GM12872 (cell line): ENCODE measurements around the gene WIPI1.

ENCODE experiments used
- TF ChIP-seq, protein P1 (sequence below): IDR thresholded peaks from 3 replicates; pipeline ENCODE4 v1.5.1; 2011; ENCODE audit warnings: low read depth, mild to moderate bottlenecking, low read length, moderate library complexity; ENCODE audit not compliant: insufficient read depth

Gene WIPI1

DNA sequence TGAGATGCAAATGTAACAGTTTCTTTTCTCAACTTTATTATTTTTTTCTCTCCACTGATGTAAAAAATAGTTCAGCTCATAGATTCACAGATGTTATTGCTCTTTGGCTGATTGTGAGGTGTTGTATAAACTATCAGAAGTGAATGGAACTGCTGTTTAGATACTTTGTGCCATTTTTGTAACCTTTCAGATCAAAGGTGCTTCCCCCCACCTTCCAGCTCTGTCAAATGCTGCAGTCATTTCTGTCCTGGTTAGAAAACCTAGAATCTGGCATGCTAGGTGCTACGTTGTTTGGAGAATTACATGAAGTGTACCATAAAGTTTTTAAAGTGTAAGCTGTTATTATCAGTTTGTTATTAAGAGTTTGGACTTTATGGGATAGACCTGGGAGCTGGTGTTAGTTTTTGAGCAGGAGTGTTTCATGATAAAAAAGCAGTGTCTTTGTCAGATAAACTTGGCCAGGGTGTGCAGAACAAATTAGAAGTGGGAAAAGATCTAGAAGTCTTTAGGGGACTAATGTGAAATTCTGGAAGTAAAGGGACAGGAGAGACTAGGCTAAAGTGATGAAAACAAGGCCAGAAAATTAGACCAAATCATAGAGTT is 1.8 kb upstream of the WIPI1 start:
- TF ChIP-seq, protein P1, sequence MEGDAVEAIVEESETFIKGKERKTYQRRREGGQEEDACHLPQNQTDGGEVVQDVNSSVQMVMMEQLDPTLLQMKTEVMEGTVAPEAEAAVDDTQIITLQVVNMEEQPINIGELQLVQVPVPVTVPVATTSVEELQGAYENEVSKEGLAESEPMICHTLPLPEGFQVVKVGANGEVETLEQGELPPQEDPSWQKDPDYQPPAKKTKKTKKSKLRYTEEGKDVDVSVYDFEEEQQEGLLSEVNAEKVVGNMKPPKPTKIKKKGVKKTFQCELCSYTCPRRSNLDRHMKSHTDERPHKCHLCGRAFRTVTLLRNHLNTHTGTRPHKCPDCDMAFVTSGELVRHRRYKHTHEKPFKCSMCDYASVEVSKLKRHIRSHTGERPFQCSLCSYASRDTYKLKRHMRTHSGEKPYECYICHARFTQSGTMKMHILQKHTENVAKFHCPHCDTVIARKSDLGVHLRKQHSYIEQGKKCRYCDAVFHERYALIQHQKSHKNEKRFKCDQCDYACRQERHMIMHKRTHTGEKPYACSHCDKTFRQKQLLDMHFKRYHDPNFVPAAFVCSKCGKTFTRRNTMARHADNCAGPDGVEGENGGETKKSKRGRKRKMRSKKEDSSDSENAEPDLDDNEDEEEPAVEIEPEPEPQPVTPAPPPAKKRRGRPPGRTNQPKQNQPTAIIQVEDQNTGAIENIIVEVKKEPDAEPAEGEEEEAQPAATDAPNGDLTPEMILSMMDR = no peak

DNA sequence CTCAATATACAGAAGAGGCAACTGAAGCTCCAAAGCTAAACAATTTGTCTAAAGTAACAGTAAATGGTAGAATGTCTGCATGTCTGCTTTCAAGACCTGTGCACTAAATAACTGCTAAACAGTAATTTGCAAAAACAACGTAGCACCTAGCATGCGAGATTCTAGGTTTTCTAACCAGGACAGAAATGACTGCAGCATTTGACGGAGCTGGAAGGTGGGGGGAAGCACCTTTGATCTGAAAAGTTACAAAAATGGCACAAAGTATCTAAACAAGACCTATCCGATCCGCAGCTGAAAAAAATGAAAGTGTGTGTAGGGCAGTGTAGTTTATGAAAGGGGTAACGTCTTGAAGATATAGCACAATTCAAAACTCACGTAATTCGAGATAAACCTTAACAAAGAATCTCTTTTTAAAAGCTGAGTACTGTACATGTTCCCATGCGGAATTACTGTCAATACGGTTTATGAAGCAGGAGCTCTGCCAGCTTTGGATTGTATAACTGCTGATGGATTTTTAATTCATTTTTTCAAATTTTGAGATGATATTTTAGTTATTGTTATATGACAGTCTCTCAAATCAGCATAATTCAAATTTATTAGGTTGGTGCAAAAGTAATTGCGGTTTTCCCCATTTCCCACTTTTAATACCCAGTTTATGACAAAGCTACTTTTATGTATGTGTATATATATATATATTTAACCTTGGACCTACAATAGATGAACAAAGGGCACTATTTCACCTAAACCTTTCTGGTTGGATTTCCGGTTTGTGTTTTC is 1.2 kb upstream of the WIPI1 start:
- TF ChIP-seq, protein P1 = no peak

DNA sequence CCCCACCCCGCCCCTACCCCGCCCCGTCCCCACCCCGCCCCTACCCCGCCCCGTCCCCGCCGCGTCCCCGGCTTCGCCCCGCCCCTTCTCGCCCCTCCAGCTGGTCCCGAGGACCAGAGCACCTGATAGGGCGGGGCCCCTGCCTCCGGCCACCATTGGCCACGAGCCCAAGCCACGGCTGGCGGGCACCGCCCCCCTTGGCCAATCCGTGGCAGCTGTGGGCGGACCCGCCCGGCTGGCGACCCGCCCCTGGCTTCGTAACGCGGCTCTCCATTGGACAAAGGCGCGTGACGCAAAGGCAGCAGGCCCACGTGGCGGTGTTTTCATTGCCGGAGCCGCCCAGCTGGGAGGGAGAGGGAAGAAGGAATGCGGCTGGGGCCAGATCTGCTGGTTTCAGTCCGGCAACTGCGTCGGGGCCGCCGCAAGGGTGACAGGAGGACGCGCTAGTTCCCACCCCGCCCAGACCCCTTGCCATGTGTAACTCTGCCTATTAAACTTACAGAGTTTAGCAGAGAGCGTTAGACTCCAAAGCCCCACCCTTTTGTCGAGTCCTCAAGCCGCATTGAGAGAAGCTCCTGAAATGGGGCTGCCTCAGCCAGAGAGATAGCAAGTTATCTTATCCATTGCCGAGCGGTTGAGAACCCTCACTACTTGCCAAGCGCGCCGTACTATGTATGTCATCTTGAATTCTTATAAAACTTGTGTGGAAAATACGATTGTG is 403 bp upstream of the WIPI1 start:
- TF ChIP-seq, protein P1 = no peak

DNA sequence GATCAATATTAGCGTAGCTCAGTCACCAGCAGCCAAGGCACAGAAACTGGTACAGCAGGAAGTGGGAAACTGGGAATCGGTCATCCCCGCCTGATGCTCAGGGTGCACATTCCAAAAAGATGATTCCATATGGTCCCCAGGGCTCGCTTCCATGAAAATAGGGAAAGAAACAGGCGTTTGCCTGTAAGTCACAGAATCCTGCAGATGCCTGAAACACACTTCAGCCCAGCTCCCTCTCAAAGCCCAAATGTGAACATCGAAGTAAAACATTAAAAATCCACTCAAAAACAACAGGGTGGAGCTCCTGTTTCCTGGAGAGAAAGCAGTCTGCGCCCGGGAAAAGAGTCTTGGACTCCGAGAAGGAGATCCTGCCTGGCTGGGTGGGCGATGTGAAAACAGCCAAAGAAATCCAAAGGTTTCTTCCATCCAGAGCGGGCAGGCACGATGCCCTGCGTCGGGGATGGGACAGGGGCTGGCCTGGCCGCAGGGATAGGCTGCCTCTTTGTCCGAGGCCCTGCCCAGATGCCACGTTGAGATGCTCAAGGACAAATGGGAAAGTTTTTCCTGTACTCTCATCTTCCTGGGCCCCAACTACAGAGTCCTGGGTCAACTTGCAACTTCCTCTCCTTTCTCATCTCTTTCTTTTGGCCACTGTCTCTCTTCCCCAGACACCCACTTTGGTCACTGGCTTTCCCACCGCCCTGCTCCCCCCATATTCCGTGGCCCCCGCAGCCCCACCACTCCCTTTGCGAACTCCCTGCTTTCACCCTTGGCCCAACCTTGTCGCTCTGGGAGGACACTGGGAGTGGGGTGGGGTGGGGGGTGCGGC is 743 bp downstream of the WIPI1 start:
- TF ChIP-seq, protein P1 = no peak

DNA sequence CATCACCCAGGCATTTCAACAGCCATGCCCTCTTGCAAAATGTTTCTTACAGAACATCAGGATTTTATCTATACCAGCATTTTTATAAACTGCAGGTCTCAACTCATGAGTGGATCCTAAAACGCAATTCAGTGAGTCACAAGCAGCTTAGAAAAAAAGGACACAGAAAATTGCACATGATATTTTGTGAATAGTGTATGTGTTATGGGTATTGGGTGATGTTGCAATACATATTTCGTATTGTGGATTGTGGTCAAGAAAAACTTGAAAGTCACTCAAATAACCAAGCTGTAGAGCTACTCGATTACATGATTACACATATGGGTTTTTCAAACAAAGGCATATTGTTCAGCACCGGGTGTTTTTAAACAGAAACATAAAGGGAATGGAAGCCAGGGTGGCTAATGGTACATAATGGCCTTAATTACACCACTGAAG is 1.4 kb downstream of the WIPI1 start:
- TF ChIP-seq, protein P1 = no peak

DNA sequence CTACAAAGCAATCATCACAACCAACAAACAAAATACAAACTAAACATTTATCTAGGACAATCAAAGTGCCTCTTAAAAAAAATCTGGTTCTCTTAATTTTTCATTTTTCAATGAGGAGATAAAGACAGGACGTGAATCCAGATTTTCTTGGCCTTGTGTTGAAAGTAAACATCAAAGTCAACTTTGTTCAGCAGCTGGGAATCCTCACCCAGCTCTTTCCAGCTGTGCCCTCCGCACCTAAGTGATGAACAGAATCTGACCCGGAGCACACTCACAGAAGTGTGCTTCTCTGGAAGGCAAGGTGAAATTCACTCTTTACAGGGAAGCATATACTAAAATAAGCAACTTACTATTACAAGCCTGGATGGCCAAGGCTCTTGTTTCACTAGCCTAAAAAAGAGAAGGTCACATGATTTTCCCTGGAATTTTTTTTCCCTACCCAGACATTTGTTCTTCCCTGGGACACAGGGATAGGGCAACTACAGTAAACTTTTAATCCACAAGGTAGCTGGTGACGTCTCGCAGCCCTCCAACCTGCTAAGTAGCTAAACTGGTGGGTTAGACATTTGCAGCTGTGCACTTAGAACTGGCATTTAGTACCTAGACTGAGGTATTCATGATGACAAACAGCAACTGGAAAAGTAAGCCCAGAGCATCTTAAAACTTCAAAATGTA is 3.2 kb downstream of the WIPI1 start:
- TF ChIP-seq, protein P1 = no peak
